ENCODE data around the gene MYH14.

The MYH14 gene

DNA sequence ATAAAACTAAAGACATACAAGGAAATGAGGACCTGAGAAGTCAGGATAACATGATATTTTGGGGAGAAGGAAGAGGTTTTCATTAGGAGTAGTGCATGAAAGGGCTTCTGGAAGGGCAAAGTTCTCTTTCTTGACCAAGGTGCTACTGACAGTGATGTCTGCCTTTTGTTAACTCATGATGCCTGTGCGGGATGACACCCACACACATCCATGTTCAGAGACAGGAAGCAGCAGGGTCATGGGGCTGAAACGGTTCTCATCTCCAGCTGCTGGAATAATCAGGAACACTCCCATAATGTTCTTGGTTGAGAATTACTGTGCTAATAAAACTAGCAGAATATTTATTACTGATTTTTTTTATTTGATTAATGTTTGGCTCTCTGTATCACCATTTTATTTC is 96.6 kb downstream of the MYH14 start:
- DNase-seq: no peak

DNA sequence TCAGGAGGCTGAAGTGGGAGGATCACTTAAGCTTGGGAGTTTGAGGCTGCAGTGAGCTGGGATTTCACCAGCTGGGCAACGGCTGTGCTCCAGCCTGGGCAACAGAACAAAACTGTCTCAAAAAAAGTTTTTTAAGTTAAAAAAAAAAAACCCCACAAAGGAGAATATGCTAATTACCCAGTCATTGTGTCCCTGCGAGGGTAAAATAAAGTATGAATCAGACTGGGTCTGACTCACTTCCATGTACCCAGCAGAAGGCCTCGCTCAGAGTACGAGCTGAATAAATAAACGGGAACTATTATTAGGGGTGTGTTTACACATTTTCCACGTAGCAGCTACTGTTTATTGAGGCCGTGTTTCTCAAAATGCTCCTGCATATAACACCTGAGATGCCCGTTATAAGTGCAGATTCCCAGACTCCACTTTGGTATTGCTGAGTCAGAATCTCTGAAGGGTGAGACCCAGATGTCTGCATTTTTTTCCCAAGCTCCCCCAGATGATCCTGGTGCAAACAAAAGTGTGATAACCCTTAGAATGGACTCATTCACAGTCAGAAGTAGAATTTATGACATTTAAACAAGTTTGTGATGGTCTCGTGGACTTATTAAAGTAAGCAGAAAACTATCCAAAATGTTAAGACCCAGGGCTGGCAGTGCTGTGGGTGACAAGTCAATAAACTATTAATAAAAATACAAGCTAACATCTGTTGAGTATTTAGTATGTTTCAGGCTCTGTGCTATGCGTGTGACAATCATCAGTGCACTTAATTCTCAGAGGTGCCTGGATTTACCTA is 97.6 kb downstream of the MYH14 start:
- no peak for DNase-seq

- no peak for DNase-seq
Measured at GRCh38 chr19:50301607-50301971, 98.2 kb downstream of the MYH14 start.

GRCh38 chr19:50303558-50303957 is 100.1 kb downstream of the MYH14 start:
- no peak for DNase-seq

DNA sequence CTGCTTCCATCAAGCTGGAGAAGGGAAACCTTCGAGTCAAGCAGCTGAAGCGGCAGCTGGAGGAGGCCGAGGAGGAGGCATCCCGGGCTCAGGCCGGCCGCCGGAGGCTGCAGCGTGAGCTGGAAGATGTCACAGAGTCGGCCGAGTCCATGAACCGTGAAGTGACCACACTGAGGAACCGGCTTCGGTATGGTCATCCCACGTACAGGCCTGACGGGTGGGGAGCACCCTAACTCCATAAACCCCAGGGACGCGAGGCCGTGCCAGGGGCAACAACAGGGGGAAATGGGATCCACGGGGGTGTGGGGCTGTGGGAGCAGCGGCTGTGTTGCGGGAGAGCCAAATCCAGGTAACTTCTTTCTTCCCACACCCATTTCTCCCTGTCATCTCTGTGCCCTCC is 105.6 kb downstream of the MYH14 start:
- DNase-seq: no peak

GRCh38 chr19:50309396-50310125 is 106.1 kb downstream of the MYH14 start:
- no peak for DNase-seq

GRCh38 chr19:50310759-50311465 is 107.5 kb downstream of the MYH14 start:
- DNase-seq: no peak

GRCh38 chr19:50311723-50312635 is 108.6 kb downstream of the MYH14 start:
- DNase-seq: peak; percentile 85

DNA sequence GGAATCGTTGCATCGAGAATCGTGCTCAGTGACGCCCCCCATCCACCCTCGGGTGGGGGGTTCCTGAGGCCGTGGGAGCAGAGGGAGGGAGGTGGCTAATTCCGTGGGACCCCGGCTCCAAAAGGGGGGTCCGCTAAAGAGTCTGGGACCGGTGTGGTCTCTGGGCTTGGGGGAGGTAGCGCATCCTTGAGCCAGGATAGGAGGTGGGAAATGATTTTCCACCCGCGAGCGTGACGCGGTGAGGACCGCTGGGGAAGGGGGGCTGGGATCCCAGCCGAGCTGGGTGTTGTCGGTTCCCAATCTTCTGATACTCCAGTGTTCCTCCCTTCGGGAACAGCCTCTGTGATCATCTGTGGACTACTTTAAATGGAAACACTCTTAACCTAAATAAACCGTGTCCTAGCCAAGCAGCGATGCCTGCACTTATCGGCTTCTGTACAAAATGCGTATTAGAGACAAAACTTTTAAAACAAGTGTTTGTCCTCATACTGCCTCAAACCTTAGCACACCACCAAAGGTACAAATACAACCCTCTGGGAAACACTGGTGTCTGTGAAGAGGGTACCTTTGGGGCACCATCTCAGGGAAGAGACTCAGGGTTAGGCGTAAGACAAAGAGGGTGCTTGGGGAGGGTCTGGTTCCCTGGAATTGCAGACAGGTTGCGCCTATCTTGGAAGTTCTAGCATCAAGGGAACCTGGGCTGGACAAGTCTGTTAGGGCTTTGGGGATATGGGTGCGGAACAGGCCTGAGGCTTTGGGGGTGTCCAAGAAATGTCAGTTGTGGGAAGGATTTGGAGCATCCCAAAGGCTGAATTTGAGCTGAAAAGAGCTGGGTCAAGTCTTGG is 109.8 kb downstream of the MYH14 start:
- no peak for DNase-seq

DNA sequence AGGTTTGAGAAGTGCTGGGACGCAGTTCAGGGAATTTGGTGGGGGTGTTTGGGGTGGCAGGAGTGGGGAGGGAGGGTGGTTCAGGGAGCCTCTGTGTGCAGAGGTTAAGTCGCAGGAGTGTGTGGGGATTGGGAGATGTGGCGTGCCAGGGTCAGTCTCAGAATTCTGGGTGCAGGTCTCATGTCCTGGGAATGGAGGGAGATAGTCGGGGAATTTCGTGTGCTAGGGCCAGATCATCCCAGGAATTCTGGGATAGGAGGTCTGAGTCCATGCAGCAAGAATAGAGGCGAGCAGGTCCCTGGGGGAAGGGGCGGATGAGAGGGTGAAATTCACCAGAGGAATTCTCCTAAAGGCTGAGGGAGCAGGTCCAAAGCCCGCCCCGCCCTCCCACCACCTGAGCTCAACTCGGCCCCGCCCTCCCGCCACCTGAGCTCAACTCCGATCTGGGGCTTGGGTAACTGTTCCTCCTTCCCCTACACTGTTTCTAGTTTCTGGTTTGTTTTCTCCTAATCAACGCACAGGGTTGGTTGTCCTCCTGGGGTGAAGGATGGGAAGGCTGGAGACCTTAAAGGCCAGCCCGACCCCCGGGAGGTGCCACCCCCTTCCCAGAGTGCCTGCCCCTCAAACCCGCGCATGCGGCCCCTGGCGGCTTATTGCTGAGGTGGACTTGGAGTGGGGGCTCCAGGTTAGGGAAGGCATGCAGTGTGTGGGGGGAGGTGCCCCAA is 110.6 kb downstream of the MYH14 start:
- peak; percentile 25 for DNase-seq

DNA sequence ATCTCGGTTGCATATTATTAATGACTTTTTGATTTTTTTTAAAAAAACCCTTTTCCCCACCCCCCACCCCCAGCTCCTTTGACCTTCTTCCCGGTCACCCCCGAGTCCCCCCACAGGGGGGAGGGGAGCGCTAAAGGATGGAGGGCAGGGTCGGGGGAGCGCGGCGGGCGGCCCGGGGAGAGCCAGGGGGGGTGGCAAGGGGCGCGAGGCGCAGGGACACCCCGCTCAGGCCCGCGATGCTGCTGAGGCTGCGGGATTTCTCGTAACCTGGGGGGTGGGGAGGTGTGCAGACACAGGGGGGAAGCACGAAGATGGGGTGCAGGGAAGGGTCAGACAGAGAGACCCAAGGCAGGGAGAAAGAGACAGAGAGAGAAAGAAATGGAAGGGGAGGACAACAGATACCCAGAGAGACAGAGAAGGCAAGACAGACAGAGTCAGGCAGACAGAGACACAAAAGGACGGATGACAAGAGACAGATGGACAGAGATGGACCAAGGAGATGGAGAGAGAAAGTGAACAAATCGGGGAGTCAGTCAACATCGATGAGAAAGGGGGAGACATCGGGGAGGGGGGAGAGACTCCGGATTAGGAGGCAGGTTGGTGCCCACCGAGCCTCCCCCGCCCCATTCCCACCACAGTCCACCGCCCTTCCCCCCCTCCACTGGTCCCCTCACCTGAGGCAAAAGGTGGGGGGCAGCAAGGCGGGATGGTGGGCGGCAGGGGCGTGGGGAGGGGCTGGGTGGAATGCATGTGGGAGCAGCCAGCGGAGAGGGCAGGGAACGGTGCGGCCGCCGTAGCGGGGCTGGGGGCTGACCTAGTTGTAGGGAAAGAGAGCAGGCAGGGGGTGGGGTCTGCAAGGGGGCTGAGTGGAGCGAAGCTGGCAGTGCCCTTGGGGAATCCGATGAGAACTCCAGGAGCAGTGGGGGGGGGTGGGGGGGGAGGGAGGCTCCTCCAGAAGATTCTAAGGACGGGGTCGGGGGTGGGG is 111.6 kb downstream of the MYH14 start:
- peak; percentile 63 for DNase-seq

DNA sequence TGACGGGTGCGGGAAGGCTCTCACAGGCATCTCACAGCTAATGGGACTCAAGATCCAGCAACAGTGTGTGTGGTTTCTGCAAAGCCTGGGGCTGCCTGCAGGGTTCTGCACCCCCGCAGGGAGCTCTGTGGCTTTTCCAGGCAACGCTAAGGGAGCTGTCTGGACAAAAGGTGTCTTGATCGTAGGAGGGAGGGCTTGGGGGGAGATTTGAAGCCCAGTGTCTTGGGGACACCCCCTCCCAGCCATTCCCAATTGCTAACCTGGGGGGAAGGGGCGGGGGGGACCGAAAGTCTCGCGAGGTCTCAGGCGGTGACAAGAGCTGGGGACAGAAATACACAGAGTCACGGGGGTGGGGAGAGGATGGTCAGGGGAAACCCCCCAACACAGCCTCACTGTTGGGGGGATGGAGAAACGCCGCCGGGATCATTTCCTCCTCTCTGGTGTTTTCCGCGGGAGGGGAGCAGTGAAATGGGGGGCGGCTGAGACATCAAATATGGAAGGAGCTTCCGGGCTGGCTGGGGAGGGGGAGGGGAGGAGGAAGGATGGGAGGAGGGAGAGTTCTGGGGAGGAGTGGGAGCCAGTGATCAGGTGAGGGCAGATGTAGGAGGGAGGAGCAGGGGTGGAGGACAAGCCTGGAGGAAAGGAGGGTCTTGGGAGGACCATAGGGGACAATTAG is 112.5 kb downstream of the MYH14 start:
- peak; percentile 81 for DNase-seq

GRCh38 chr19:50317115-50317514 is 113.7 kb downstream of the MYH14 start:
- DNase-seq: no peak

GRCh38 chr19:50318438-50318837 is 115.0 kb downstream of the MYH14 start:
- DNase-seq: no peak

DNA sequence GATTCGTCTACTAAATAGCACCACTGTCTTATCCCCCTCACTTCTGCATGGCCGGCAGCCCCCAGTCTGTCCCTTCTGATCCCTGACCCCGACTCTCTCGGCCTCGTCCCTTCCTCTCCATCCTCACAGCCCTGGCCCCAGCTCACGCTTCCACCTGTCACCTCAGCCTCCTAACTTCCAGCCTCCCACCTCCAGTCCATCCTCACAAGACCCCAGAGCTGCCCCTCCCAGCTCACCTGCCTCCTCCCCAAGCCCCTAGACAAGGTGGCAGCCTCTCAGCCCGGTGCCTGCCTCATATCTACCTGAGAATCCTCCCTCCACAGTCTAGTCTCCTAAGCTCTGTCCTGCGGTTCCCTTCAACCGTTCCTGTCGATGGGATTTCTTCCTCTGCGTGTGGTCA is 115.7 kb downstream of the MYH14 start:
- DNase-seq: no peak

DNA sequence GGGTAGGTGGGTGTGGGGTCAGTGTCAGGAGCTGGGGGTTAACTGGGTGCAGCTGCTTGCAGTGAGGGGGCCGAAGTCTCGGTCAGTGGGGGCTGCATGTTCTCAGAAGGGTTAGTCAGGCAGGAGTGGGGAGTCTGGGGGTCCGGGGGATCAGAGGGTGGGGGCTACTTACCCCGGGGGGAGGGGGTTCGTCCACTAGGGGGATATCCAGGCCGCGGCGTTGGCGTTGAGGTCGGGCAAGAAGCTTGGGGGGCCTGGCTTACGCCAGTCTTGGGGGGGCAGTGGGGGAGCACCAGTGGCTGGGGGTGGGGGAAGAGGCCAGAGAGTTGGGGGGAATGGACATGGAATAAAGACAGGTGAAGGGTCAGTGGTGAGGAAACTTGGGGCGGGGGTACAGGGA is 116.6 kb downstream of the MYH14 start:
- no peak for DNase-seq

DNA sequence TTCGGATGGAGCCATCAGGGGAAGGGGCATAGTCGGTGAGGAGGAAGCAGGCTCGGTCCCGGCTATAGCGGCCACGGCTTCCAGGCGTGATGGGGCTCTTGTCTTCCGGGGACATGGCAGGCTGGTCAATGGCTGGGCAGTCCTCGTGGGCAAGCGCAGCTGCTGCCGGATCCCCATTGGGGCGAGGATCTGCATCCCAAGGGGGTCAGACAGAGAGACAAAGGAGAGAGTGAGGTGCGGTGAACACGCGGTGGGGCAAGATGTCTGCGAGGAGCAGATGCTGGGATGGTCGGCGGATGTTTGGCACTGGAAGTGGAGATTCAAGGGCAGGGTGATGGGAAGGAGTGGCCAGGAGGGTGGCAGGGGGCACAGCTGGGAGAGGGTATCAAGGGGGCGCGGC is 117.2 kb downstream of the MYH14 start:
- DNase-seq: no peak

- no peak for DNase-seq
Measured at GRCh38 chr19:50321831-50322230, 118.4 kb downstream of the MYH14 start.

DNA sequence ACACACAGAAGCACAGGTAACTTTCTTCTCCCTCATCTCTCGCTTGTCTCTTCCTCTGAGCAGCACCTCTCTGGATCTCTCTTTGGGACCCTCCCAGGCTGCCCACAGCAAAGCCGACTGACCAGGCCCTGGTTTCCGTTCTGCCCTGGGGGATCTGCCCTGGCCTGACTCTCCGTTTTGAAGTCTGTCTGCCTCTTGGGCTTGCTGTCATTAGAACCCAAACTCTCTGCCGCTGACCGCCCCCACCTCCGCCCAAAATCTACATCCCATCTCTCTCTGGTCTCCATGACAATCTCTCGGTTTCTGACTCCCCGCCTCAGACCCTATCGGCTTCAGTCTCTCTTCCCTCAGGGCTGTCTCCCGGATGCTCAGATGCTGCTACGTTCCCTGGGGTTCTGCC is 118.8 kb downstream of the MYH14 start:
- DNase-seq: no peak
